HCT116 (cell line): ENCODE measurements around the gene MTMR12. TPM values are rescaled to one million over a fixed set of nuclear protein-coding genes. Genes with fewer than 3 reads are reported as not detected.

Source experiments
- ATAC-seq: fragments of 200-7000 bp; cut with Tn5 transposase; 2 replicates; pipeline ENCODE4 v1.9.1; 2020; ENCODE audit warnings: mild to moderate bottlenecking, moderate library complexity
- BruUV-seq: library from RNA; stranded (reverse); fragments of 400-500 nt; replicated peaks from 2 replicates; lab custom pipeline; 2021; lab: Mats Ljungman, UMichigan
- CTCF ChIA-PET: fragments of 300-600 bp; sonication (Branson Sonifier 250); formaldehyde crosslinking; loops from one replicate; lab custom pipeline; 2021; ENCODE audit warnings: antibody characterized with exemption; lab: Charles Lee
- POLR2A ChIA-PET: fragments of 300-600, 350-600 bp; sonication (Branson Sonifier 250); formaldehyde crosslinking; loops from one replicate; lab custom pipeline; 2021; ENCODE audit warnings: antibody characterized with exemption; lab: Charles Lee
- RAD21 ChIA-PET, 2 experiments: fragments of 300-600 bp; sonication (Branson Sonifier 250); formaldehyde crosslinking; loops; one replicate each; lab custom pipeline; 2023; ENCODE audit warnings: low total read pairs in 2 of 2; ENCODE audit not compliant: uncharacterized antibody in 2 of 2, unreplicated experiment in 2 of 2, low non-redundant PET in 1 of 2; lab: Charles Lee
- DNase-seq: peaks from one replicate; pipeline ENCODE4 v3.0.0-alpha.2; 2010; ENCODE audit warnings: low read depth, low spot score
- H2AFZ ChIP-seq: fragments of 200-600 bp; shearing (Covaris generic), sonication (generic); 2 replicates; pipeline ENCODE4 v1.6.1; 2017; ENCODE audit warnings: low read depth, mixed run types, mixed read lengths, antibody characterized with exemption, low read length; ENCODE audit not compliant: poor library complexity, severe bottlenecking
- H3K27ac ChIP-seq: 2 replicates; pipeline ENCODE4 v1.5.1; 2012; ENCODE audit warnings: low read depth, low read length
- H3K27me3 ChIP-seq: fragments of 200-600 bp; sonication (generic); 2 replicates; pipeline ENCODE4 v1.6.1; 2016; ENCODE audit warnings: mixed run types, low read length, mixed read lengths; ENCODE audit not compliant: insufficient read depth
- H3K36me3 ChIP-seq, 2 experiments: fragments of 200-500 bp in 1 of 2; fragments of 200-600 bp in 1 of 2; sonication (Bioruptor generic) in 1 of 2; sonication (generic) in 1 of 2; 2 replicates each; pipeline versions ENCODE4 v1.5.1 to v1.6.1; 2014 to 2016; ENCODE audit warnings: low read length in 2 of 2, inconsistent platforms in 1 of 2, mixed read lengths in 1 of 2, mixed run types in 1 of 2; ENCODE audit not compliant: insufficient read depth in 2 of 2, control insufficient read depth in 1 of 2
- H3K4me1 ChIP-seq, 2 experiments: fragments of 200-600 bp in 1 of 2; sonication (generic) in 1 of 2; 2 replicates each; pipeline versions ENCODE4 v1.5.1 to v1.6.1; 2012 to 2017; ENCODE audit warnings: low read length in 2 of 2, inconsistent platforms in 1 of 2, mild to moderate bottlenecking in 1 of 2, mixed read lengths in 1 of 2, mixed run types in 1 of 2, moderate library complexity in 1 of 2; ENCODE audit not compliant: insufficient read depth in 2 of 2, control insufficient read depth in 1 of 2
- H3K4me2 ChIP-seq: fragments of 200-600 bp; sonication (generic); 2 replicates; pipeline ENCODE4 v1.6.1; 2017; ENCODE audit warnings: mixed run types, low read length, mixed read lengths
- H3K4me3 ChIP-seq, 2 experiments: fragments of 200-600 bp in 1 of 2; sonication (generic) in 1 of 2; replicated peaks in 1 of 2; 2 replicates each; pipeline ENCODE4 v1.5.1; 2011 to 2016; ENCODE audit warnings: low read length in 2 of 2, control low read depth in 1 of 2, low read depth in 1 of 2, mild to moderate bottlenecking in 1 of 2, mixed read lengths in 1 of 2, mixed run types in 1 of 2
- H3K79me2 ChIP-seq: fragments of 200-600 bp; sonication (generic); 2 replicates; pipeline ENCODE4 v1.6.1; 2017; ENCODE audit warnings: mild to moderate bottlenecking, mixed run types, low read length, moderate library complexity, mixed read lengths; ENCODE audit not compliant: insufficient read depth
- H3K9ac ChIP-seq: fragments of 200-600 bp; sonication (generic); 2 replicates; pipeline ENCODE4 v1.6.1; 2016; ENCODE audit warnings: low read length, mixed read lengths
- H3K9me2 ChIP-seq: fragments of 200-600 bp; sonication (generic), shearing (Covaris generic); 2 replicates; pipeline ENCODE4 v1.6.1; 2017; ENCODE audit warnings: mixed run types, mild to moderate bottlenecking, moderate library complexity; ENCODE audit not compliant: insufficient read depth
- H3K9me3 ChIP-seq, 2 experiments: fragments of 200-500 bp in 1 of 2; fragments of 200-600 bp in 1 of 2; sonication (Bioruptor generic) in 1 of 2; sonication (generic) in 1 of 2; 2 replicates each; pipeline ENCODE4 v1.6.1; 2014 to 2017; ENCODE audit warnings: low read length in 2 of 2, mixed read lengths in 2 of 2, inconsistent platforms in 1 of 2, low read depth in 1 of 2, mild to moderate bottlenecking in 1 of 2, mixed run types in 1 of 2, moderate library complexity in 1 of 2; ENCODE audit not compliant: control insufficient read depth in 1 of 2, insufficient read depth in 1 of 2
- H4K20me1 ChIP-seq: fragments of 200-600 bp; sonication (generic), shearing (Covaris generic); 2 replicates; pipeline ENCODE4 v1.6.1; 2017; ENCODE audit warnings: mixed run types, mild to moderate bottlenecking, moderate library complexity; ENCODE audit not compliant: insufficient read depth
- EZH2 ChIP-seq: fragments of 200-600 bp; sonication (generic); IDR thresholded peaks from 2 replicates; pipeline ENCODE4 v1.6.1; 2017; ENCODE audit warnings: antibody characterized with exemption, mixed run types
- REST ChIP-seq: IDR thresholded peaks from 2 replicates; pipeline ENCODE4 v1.6.1; 2012; ENCODE audit warnings: low read depth
- SIN3A ChIP-seq: IDR thresholded peaks from 2 replicates; pipeline ENCODE4 v1.6.1; 2012; ENCODE audit warnings: low read depth
- SP1 ChIP-seq: IDR thresholded peaks from 2 replicates; pipeline ENCODE4 v1.6.1; 2012; ENCODE audit warnings: low read depth
- intact Hi-C: fragments of 100-400 bp; cut with micrococcal nuclease; formaldehyde crosslinking; loops from 2 replicates; pipeline ENCODE4 v1.10.0; 2022
- total RNA-seq: library from RNA; stranded (reverse); gene quantifications from one replicate; pipeline ENCODE4 v1.2.1, GENCODE V29; 2021; ENCODE audit not compliant: unreplicated experiment
- TF ChIP-seq, protein P1 (sequence below), 3 experiments: fragments of 200-600 bp in 1 of 3; sonication (generic) in 1 of 3; IDR thresholded peaks in 2 of 3; conservative IDR thresholded peaks in 1 of 3; 2 replicates each; pipeline ENCODE4 v1.5.1; 2012 to 2017; ENCODE audit warnings: low read depth in 2 of 3, low read length in 2 of 3, antibody characterized with exemption in 1 of 3, borderline replicate concordance in 1 of 3, control low read depth in 1 of 3, mild to moderate bottlenecking in 1 of 3, mixed read lengths in 1 of 3, mixed run types in 1 of 3, moderate library complexity in 1 of 3; ENCODE audit not compliant: insufficient read depth in 1 of 3

The MTMR12 gene
- total RNA-seq, 1 experiment from 2014 or later, result 27.3 TPM

DNA sequence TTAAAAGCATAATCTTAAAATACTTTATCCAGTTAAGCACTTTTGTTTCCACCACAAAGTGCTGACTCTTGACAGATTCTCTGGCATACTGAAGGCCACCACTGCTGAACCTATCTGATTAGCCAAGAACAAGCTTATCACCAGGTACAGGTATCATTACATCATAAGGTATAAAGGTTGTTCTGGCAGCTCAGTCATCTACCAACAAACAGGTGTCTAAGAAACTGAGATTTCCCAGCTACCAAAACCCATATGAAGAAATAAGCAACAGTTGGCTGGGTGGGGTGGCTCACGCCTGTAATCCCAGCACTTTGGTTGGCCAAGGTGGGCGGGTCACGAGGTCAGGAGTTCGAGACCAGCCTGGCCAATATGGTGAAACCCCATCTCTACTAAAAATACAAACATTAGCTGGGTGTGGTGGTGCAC lies 5.0 kb downstream of the MTMR12 start:
- Histone ChIP-seq H4K20me1 (no peaks in the 10 kb centered on the region), H3K27me3 (no peaks in the 10 kb centered on the region), H3K27ac (no peak overlapping the region)
- TF ChIP-seq SIN3A (no peak), SP1 (no peak), EZH2 (no peak), REST (no peak)
- TF ChIP-seq, protein P1, sequence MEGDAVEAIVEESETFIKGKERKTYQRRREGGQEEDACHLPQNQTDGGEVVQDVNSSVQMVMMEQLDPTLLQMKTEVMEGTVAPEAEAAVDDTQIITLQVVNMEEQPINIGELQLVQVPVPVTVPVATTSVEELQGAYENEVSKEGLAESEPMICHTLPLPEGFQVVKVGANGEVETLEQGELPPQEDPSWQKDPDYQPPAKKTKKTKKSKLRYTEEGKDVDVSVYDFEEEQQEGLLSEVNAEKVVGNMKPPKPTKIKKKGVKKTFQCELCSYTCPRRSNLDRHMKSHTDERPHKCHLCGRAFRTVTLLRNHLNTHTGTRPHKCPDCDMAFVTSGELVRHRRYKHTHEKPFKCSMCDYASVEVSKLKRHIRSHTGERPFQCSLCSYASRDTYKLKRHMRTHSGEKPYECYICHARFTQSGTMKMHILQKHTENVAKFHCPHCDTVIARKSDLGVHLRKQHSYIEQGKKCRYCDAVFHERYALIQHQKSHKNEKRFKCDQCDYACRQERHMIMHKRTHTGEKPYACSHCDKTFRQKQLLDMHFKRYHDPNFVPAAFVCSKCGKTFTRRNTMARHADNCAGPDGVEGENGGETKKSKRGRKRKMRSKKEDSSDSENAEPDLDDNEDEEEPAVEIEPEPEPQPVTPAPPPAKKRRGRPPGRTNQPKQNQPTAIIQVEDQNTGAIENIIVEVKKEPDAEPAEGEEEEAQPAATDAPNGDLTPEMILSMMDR (IDR thresholded peaks at IDR 0.05 in 2 of 3, conservative IDR thresholded peaks at IDR 0.05 in 1 of 3; ENCODE audit: borderline replicate concordance in 1 of 3, insufficient read depth in 1 of 3, low read depth in 2 of 3, low read length in 2 of 3), result no peak
- TF ChIP-seq, all 23 proteins: peak for 0
- ChIA-PET CTCF (no interaction called here), RAD21 (no interaction called here), POLR2A (no interaction called here)
- H3K79me2 ChIP-seq, result peaks cover 73% of the 10 kb centered on the region
- intact Hi-C loops, result no loop called here
- no peak overlapping the region for H2AFZ ChIP-seq
- H3K4me2 ChIP-seq, result no peak overlapping the region
- H3K9me3 ChIP-seq, result no peaks in the 10 kb centered on the region
- no peaks in the 10 kb centered on the region for H3K36me3 ChIP-seq
- H3K9me2 ChIP-seq, result no peaks in the 10 kb centered on the region
- peaks cover 6 to 7% of the 10 kb centered on the region in 2 experiments; a peak in 2 of 4 replicates for H3K4me1 ChIP-seq
- no peak overlapping the region for H3K4me3 ChIP-seq
- DNase-seq (no peak), ATAC-seq (no peak)
- no TSS peak for BruUV-seq
- no peak overlapping the region for H3K9ac ChIP-seq
